Keratinocyte (primary cell): ENCODE measurements around the gene SMOC1. TPM values are rescaled to one million over a fixed set of nuclear protein-coding genes. Genes with fewer than 3 reads are reported as not detected.

Experiments used
- DNase-seq: peaks from one replicate; pipeline ENCODE4 v3.0.0-alpha.2; 2011; ENCODE audit warnings: low read depth, missing footprints, low spot score
- FAIRE-seq: peaks from 2 replicates; lab custom pipeline; 2011; peaks lifted over from hg19 to GRCh38; lab: Jason Lieb, UNC
- H2AFZ ChIP-seq: 2 replicates; pipeline ENCODE4 v1.6.0; 2012; ENCODE audit warnings: low read length, control low read depth, inconsistent platforms; ENCODE audit not compliant: control insufficient read depth
- H3K27ac ChIP-seq: 2 replicates; pipeline ENCODE4 v1.5.1; 2011; ENCODE audit warnings: low read length; ENCODE audit not compliant: control insufficient read depth, insufficient read depth
- H3K27me3 ChIP-seq: 3 replicates; pipeline ENCODE4 v1.6.0; 2011; ENCODE audit warnings: low read length; ENCODE audit not compliant: control insufficient read depth, insufficient read depth; ENCODE audit errors: extremely low read depth
- H3K36me3 ChIP-seq, 2 experiments: 2 replicates in 1 of 2; 3 replicates in 1 of 2; pipeline ENCODE4 v1.5.1; 2011; ENCODE audit warnings: low read length in 2 of 2, mild to moderate bottlenecking in 1 of 2; ENCODE audit not compliant: control insufficient read depth in 2 of 2, insufficient read depth in 2 of 2; ENCODE audit errors: extremely low read depth in 1 of 2
- H3K4me1 ChIP-seq: 3 replicates; pipeline ENCODE4 v1.5.1; 2011; ENCODE audit warnings: low read length; ENCODE audit not compliant: control insufficient read depth, insufficient read depth; ENCODE audit errors: extremely low read depth
- H3K4me2 ChIP-seq: 3 replicates; pipeline ENCODE4 v1.6.0; 2011; ENCODE audit warnings: low read depth, low read length; ENCODE audit not compliant: control insufficient read depth, insufficient read depth; ENCODE audit errors: extremely low read depth
- H3K4me3 ChIP-seq, 3 experiments: fragments of 200-600 bp in 1 of 3; sonication (generic) in 1 of 3; 2 replicates in 2 of 3; 3 replicates in 1 of 3; pipeline ENCODE4 v1.5.1; 2011 to 2016; ENCODE audit warnings: low read length in 3 of 3, mild to moderate bottlenecking in 3 of 3, control low read depth in 2 of 3, inconsistent platforms in 1 of 3, low read depth in 1 of 3, mixed read lengths in 1 of 3, mixed run types in 1 of 3, moderate library complexity in 1 of 3; ENCODE audit not compliant: control insufficient read depth in 2 of 3, insufficient read depth in 2 of 3; ENCODE audit errors: extremely low read depth in 1 of 3
- H3K79me2 ChIP-seq: 2 replicates; pipeline ENCODE4 v1.6.0; 2012; ENCODE audit warnings: low read length; ENCODE audit not compliant: control insufficient read depth, insufficient read depth
- H3K9ac ChIP-seq: 3 replicates; pipeline ENCODE4 v1.6.0; 2011; ENCODE audit warnings: low read length; ENCODE audit not compliant: control insufficient read depth, insufficient read depth; ENCODE audit errors: extremely low read depth
- H3K9me1 ChIP-seq: 3 replicates; pipeline ENCODE4 v1.6.0; 2011; ENCODE audit warnings: low read length; ENCODE audit not compliant: control insufficient read depth, insufficient read depth; ENCODE audit errors: extremely low read depth
- H3K9me3 ChIP-seq: 2 replicates; pipeline ENCODE4 v1.5.1; 2012; ENCODE audit warnings: low read depth, low read length; ENCODE audit not compliant: control insufficient read depth
- H4K20me1 ChIP-seq: 3 replicates; pipeline ENCODE4 v1.6.0; 2011; ENCODE audit warnings: low read length; ENCODE audit not compliant: control insufficient read depth, insufficient read depth; ENCODE audit errors: extremely low read depth
- CTCF ChIP-seq, 3 experiments: IDR thresholded peaks in 1 of 3; conservative IDR thresholded peaks in 1 of 3; optimal IDR thresholded peaks in 1 of 3; 2 replicates in 2 of 3; 3 replicates in 1 of 3; pipeline versions ENCODE3 to v1.5.1; 2011; ENCODE audit warnings: low read length in 3 of 3, mild to moderate bottlenecking in 3 of 3, moderate library complexity in 2 of 3, control low read depth in 1 of 3, inconsistent platforms in 1 of 3; ENCODE audit not compliant: insufficient read depth in 2 of 3; ENCODE audit errors: extremely low read depth in 1 of 3
- EZH2 ChIP-seq: IDR thresholded peaks from one replicate; pipeline ENCODE4 v1.6.1; 2012; ENCODE audit warnings: inconsistent platforms, mild to moderate bottlenecking, low read length, moderate library complexity
- dilution Hi-C: fragments of 300-500 bp; cut with MboI; formaldehyde crosslinking; loops from one replicate; pipeline ENCODE4 v1.7.0; 2020; ENCODE audit warnings: low sequenced_read_pairs; ENCODE audit not compliant: extremely low pct_ligation_motif_present
- polyA plus RNA-seq, 5 experiments: library from polyadenylated mRNA; depleted of rRNA in 3 of 5; stranded (reverse) in 3 of 5; stranded (forward) in 1 of 5; unstranded in 1 of 5; fragments of >200 nt; gene quantifications; 1 replicate in 1 of 5; 2 replicates in 3 of 5; 3 replicates in 1 of 5; pipeline versions ENCODE4 v1.2.1 to v1.2.3, GENCODE V29; 2011 to 2012; ENCODE audit warnings: missing spikeins in 2 of 5, low read depth in 1 of 5, low replicate concordance in 1 of 5

Gene SMOC1
- polyA plus RNA-seq, 1 donor (not counting 4 experiments of a cell fraction or from before 2014, with no cell fraction given): 6.0 TPM

- H4K20me1 ChIP-seq: no peaks in the 10 kb centered on the region
- no peak for FAIRE-seq
- no peak overlapping the region for H2AFZ ChIP-seq
- H3K9ac ChIP-seq: no peak overlapping the region
- no peak overlapping the region for H3K4me2 ChIP-seq
- no peaks in the 10 kb centered on the region for H3K9me1 ChIP-seq
- TF ChIP-seq CTCF (optimal IDR thresholded peaks at IDR 0.05 in 1 of 3, IDR thresholded peaks at IDR 0.05 in 1 of 3, conservative IDR thresholded peaks at IDR 0.05 in 1 of 3; ENCODE audit: extremely low read depth in 1 of 3, insufficient read depth in 2 of 3, low read length in 3 of 3) (no peak), EZH2 (no peak)
- H3K9me3 ChIP-seq: no peaks in the 10 kb centered on the region
- peaks cover 19% of the 10 kb centered on the region for H3K4me1 ChIP-seq
- no peaks in the 10 kb centered on the region for H3K36me3 ChIP-seq
- dilution Hi-C loops: no loop called here
- H3K4me3 ChIP-seq: no peak overlapping the region
- H3K27me3 ChIP-seq: peaks cover 2% of the 10 kb centered on the region
- H3K27ac ChIP-seq: no peak overlapping the region
- DNase-seq: no peak
- no peaks in the 10 kb centered on the region for H3K79me2 ChIP-seq
Observed at GRCh38 chr14:69992564-69992963, 113.3 kb downstream of the SMOC1 start.

GRCh38 chr14:69993326-69993725, 114.1 kb downstream of the SMOC1 start:
- H2AFZ ChIP-seq: no peak overlapping the region
- FAIRE-seq (no peak), DNase-seq (no peak)
- H3K27me3 ChIP-seq: peaks cover 2% of the 10 kb centered on the region
- dilution Hi-C loops: no loop called here
- H3K79me2 ChIP-seq: no peaks in the 10 kb centered on the region
- TF ChIP-seq EZH2: no peak
- no peak for TF ChIP-seq CTCF (optimal IDR thresholded peaks at IDR 0.05 in 1 of 3, IDR thresholded peaks at IDR 0.05 in 1 of 3, conservative IDR thresholded peaks at IDR 0.05 in 1 of 3; ENCODE audit: extremely low read depth in 1 of 3, insufficient read depth in 2 of 3, low read length in 3 of 3)
- H3K9me3 ChIP-seq: no peaks in the 10 kb centered on the region
- H3K36me3 ChIP-seq: no peaks in the 10 kb centered on the region
- H4K20me1 ChIP-seq: no peaks in the 10 kb centered on the region
- no peak overlapping the region for H3K9ac ChIP-seq
- H3K4me1 ChIP-seq: peaks cover 27% of the 10 kb centered on the region
- no peak overlapping the region for H3K27ac ChIP-seq
- H3K4me2 ChIP-seq: no peak overlapping the region
- H3K4me3 ChIP-seq: no peak overlapping the region
- no peaks in the 10 kb centered on the region for H3K9me1 ChIP-seq
